HEK293T (cell line): Measurements from ENCODE around the gene ATOH8.

Source experiments
- CTCF ChIA-PET: fragments of 350-600 bp; formaldehyde crosslinking; extraction: SDS; loops from one replicate; lab custom pipeline; 2021; ENCODE audit warnings: antibody characterized with exemption, inconsistent platforms; lab: Yijun Ruan, JAX
- POLR2A ChIA-PET: fragments of 350-600 bp; formaldehyde crosslinking; extraction: SDS; loops from one replicate; lab custom pipeline; 2020; ENCODE audit warnings: antibody characterized with exemption, inconsistent platforms; lab: Yijun Ruan, JAX
- DNase-seq: peaks from one replicate; pipeline ENCODE4 v3.0.0; 2012; ENCODE audit warnings: mixed read lengths; ENCODE audit errors: extremely low spot score
- ARNT ChIP-seq: fragments of 450-650 bp; IDR thresholded peaks from 2 replicates; pipeline ENCODE4 v1.6.1; 2017; ENCODE audit warnings: mild to moderate bottlenecking
- BHLHE40 ChIP-seq: fragments of 450-650 bp; IDR thresholded peaks from 2 replicates; pipeline ENCODE4 v1.6.1; 2016; ENCODE audit warnings: mild to moderate bottlenecking, moderate library complexity, borderline replicate concordance
- CTBP1 ChIP-seq: fragments of 450-650 bp; IDR thresholded peaks from 2 replicates; pipeline ENCODE4 v1.6.1; 2016; ENCODE audit warnings: borderline replicate concordance
- ELF4 ChIP-seq: fragments of 450-650 bp; IDR thresholded peaks from 2 replicates; pipeline ENCODE4 v1.6.1; 2017; ENCODE audit warnings: antibody characterized with exemption
- FOXA1 ChIP-seq: fragments of 450-650 bp; IDR thresholded peaks from 2 replicates; pipeline ENCODE4 v1.6.1; 2016; ENCODE audit warnings: mild to moderate bottlenecking
- FOXK2 ChIP-seq: fragments of 450-650 bp; IDR thresholded peaks from 2 replicates; pipeline ENCODE4 v1.6.1; 2016; ENCODE audit warnings: mild to moderate bottlenecking
- FOXM1 ChIP-seq: fragments of 450-650 bp; IDR thresholded peaks from 2 replicates; pipeline ENCODE4 v1.6.1; 2017; ENCODE audit warnings: mild to moderate bottlenecking, borderline replicate concordance
- HDGF ChIP-seq: fragments of 450-650 bp; IDR thresholded peaks from 2 replicates; pipeline ENCODE4 v1.6.1; 2017; ENCODE audit warnings: antibody characterized with exemption, borderline replicate concordance
- L3MBTL2 ChIP-seq: fragments of 450-650 bp; conservative IDR thresholded peaks from 2 replicates; pipeline ENCODE4 v1.6.1; 2016; ENCODE audit warnings: mild to moderate bottlenecking
- LEF1 ChIP-seq: fragments of 450-650 bp; IDR thresholded peaks from 2 replicates; pipeline ENCODE4 v1.6.1; 2017; ENCODE audit warnings: mild to moderate bottlenecking, borderline replicate concordance
- NFRKB ChIP-seq: fragments of 450-650 bp; IDR thresholded peaks from 2 replicates; pipeline ENCODE4 v1.6.1; 2016; ENCODE audit warnings: mild to moderate bottlenecking, moderate library complexity
- SP1 ChIP-seq: fragments of 450-650 bp; IDR thresholded peaks from 2 replicates; pipeline ENCODE4 v1.6.1; 2017
- SUZ12 ChIP-seq: fragments of 450-650 bp; IDR thresholded peaks from 2 replicates; pipeline ENCODE4 v1.6.1; 2016; ENCODE audit warnings: mild to moderate bottlenecking
- TARDBP ChIP-seq: fragments of 450-650 bp; IDR thresholded peaks from 2 replicates; pipeline ENCODE4 v1.6.1; 2016
- ZNF384 ChIP-seq: fragments of 450-650 bp; IDR thresholded peaks from 2 replicates; pipeline ENCODE4 v1.6.1; 2016
- TF ChIP-seq, protein P1 (sequence below): fragments of 450-650 bp; IDR thresholded peaks from 2 replicates; pipeline ENCODE4 v1.6.1; 2016

ATOH8 gene

DNA sequence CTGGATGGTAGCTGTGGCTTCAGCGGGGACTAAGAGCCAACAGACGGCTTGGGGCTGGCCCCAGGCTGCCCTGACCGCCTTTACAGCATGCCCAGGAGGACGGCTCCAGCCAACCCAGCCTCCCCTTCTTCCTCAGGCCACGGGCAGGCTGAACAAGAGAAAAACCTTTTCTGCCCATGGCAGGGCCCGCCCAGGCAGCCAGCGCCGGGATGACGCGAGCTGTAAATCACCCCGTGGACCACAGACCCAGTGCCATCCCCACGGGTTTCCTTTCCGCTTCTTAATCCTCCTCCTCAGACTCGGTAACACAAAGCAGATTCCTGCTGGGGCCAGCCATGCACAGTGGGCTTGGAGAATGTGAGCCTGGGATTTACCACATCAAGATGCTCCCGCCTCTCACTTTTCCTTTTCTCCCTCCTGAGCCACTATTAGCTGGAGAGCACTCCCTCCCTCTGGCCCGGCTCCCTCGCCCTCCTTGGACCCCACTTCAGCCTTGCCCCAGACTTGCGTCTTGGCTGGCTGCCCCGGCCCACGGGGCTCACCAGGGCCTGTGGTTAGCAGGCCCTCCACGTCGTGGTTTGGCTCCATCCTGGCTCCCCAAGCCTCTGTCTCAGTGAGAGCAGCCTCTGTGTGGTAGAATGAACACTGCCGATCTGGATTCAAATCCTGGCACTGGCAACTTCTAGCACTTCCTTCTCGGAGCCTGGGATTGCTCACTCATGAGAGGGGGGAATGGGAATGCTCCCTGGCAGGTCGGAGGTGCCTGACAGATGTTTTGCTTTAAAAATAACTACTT is 31.4 kb downstream of the ATOH8 start:
- DNase-seq: no peak
- POLR2A ChIA-PET: no interaction called here
- CTCF ChIA-PET: interaction anchor here (2.2 kb wide), 1 partner anchor 15 kb away, joined by 8 read pairs; no protein-coding TSS in a partner anchor
- TF ChIP-seq, protein P1, sequence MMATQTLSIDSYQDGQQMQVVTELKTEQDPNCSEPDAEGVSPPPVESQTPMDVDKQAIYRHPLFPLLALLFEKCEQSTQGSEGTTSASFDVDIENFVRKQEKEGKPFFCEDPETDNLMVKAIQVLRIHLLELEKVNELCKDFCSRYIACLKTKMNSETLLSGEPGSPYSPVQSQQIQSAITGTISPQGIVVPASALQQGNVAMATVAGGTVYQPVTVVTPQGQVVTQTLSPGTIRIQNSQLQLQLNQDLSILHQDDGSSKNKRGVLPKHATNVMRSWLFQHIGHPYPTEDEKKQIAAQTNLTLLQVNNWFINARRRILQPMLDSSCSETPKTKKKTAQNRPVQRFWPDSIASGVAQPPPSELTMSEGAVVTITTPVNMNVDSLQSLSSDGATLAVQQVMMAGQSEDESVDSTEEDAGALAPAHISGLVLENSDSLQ: no peak
- no peak for TF ChIP-seq TARDBP
- TF ChIP-seq CTBP1: no peak

DNA sequence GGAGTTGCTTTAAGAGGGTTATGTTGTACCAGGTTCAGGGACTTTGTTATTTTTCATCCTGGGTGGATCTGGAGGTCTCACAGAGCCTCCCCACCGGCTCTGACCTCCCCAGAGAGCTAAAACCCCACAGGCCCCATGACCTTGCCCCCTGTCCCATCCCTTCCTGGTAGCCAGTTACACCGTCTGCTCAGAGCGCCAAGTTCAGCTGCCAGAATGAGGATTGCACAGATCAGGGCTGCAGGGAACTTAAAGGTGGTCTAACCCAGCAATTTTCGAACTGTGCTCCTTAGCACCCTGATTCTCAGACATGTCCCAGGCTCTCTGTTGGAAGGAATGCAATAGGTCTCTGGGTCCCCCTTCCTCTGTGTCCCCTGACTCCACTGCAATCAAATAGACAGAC is 32.1 kb downstream of the ATOH8 start:
- ChIA-PET POLR2A (no interaction called here), CTCF (no interaction called here)
- TF ChIP-seq ZNF384: no peak
- TF ChIP-seq, protein P1: no peak
- no peak for TF ChIP-seq SP1
- TF ChIP-seq TARDBP: no peak
- TF ChIP-seq CTBP1: no peak
- TF ChIP-seq FOXK2: no peak
- no peak for TF ChIP-seq ELF4
- no peak for TF ChIP-seq L3MBTL2
- no peak for TF ChIP-seq FOXM1
- TF ChIP-seq NFRKB: no peak
- TF ChIP-seq SUZ12: no peak
- no peak for DNase-seq

DNA sequence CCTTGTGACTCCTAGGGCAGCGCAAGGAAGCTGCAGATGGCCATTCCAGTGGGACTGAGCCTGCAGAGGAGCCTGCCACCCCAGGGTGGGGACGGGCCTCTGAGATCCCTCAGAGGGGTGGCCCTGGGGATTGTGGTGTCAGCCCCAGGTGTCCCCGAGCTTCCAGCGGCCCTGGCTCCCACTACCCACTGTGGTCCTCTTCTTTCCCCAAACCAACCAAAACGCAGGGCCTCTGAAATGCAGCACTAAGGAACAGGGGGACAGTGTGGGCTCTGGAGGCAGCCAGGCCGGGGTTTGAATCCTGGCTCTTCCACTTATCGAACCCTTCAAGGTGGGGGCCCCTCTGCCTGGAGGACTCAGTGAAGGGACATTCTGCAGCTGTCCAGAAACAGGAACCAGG is 32.7 kb downstream of the ATOH8 start:
- ChIA-PET CTCF (no interaction called here), POLR2A (no interaction called here)
- no peak for DNase-seq
- TF ChIP-seq TARDBP: no peak
- TF ChIP-seq BHLHE40: no peak

DNA sequence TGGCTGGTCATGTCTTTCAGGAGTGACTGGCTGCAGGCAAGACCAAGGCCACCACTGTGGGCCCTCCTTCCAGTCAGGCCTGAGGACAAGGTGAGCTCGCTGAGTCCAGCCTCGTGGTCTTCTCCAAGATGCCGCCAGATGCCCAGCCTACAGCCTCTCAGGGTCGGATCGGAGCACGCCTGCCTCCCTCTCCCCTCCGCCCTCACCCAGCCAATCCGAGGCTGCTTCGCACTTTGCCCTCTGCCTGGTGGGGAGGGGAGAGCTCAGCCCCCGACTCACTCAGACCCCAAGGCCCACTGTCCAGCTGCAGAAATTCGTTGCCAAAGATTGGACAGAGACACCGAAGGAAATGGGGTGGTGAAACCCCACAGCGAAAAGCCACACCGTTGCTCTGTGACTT is 33.1 kb downstream of the ATOH8 start:
- CTCF ChIA-PET: no interaction called here
- no peak for DNase-seq
- POLR2A ChIA-PET: no interaction called here
- TF ChIP-seq, protein P1: no peak
- TF ChIP-seq HDGF (no peak), SP1 (no peak), FOXA1 (no peak), FOXM1 (no peak), FOXK2 (no peak), LEF1 (no peak), ELF4 (no peak), ARNT (no peak)

DNA sequence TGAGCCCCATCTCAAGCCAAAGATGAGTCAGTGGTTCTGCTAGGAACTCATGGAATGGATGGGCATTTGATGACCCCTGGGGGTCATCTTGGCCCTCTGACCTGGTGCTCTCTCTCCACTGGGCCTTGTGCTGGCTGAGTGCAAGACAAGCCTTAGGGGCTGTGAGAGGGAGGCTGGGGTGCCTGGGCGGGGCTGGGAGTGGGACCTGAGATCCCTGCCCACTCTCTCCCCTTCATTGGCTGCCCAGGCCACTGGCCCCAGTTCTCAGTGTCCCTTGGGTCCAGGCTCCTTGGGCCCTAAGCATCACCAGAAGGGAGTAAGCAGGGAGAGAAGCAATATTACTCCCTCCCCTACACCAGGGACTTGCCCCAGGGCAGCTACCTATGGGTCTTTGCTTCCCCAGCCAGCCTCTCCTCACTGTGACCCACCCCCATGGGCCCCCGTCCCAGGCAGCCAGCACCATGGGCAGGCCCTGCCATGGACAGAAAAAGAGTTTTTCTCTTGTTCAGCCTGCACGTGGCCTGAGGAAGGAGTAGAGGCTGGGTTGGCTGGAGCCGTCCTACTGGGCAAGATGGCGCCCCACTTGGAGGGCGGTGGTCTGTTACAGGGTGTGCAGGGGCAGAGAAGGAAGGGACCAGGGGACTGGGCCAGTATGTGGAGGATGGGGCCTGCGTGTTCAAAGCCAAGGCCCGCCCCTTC is 33.6 kb downstream of the ATOH8 start:
- DNase-seq: no peak
- ChIA-PET POLR2A (no interaction called here), CTCF (no interaction called here)
- TF ChIP-seq FOXK2: no peak
- no peak for TF ChIP-seq ZNF384
- no peak for TF ChIP-seq CTBP1
- no peak for TF ChIP-seq SUZ12
- TF ChIP-seq BHLHE40: no peak
- no peak for TF ChIP-seq L3MBTL2
- TF ChIP-seq TARDBP: no peak
- TF ChIP-seq LEF1: no peak
- no peak for TF ChIP-seq SP1
- no peak for TF ChIP-seq HDGF
- no peak for TF ChIP-seq ARNT
- no peak for TF ChIP-seq FOXA1
- TF ChIP-seq ELF4: no peak
- no peak for TF ChIP-seq NFRKB
- no peak for TF ChIP-seq FOXM1
- TF ChIP-seq, protein P1: no peak

DNA sequence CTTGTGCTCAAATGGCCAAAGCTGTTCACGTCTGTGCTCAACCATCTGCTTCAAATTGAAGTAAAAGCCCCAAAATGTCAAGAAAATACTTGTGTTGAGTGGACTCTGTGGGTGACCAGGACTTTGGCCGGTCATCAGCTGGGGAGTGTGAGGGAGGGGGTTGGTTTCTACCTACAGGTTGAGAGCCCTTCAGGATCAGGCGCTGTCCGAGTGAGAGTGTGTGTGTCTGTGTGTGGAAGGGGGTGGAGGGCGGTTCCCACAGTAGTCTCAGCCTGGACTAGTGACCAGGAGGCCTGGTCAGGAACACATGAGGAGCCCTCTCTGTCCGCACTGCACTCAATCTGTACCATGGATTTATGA is 34.2 kb downstream of the ATOH8 start:
- CTCF ChIA-PET: no interaction called here
- no peak for DNase-seq
- TF ChIP-seq ZNF384: no peak
- TF ChIP-seq FOXK2: no peak
- TF ChIP-seq ARNT: no peak
- TF ChIP-seq BHLHE40: no peak
- TF ChIP-seq LEF1: no peak
- TF ChIP-seq HDGF: no peak
- no peak for TF ChIP-seq L3MBTL2
- no peak for TF ChIP-seq FOXA1
- TF ChIP-seq ELF4: no peak
- TF ChIP-seq CTBP1: no peak
- POLR2A ChIA-PET: no interaction called here
